DOHH2 (cell line): ENCODE data around the gene SPTBN4.

ENCODE experiments used
- EZH2phosphoT487 ChIP-seq: fragments of 200-600 bp; sonication (generic); IDR thresholded peaks from 2 replicates; pipeline ENCODE4 v1.6.1; 2017; ENCODE audit warnings: borderline replicate concordance, mild to moderate bottlenecking, antibody characterized with exemption, low read length, moderate library complexity, mixed read lengths
- TF ChIP-seq, protein P1 (sequence below): fragments of 200-600 bp; sonication (generic); IDR thresholded peaks from one replicate; pipeline ENCODE4 v1.5.1; 2014; ENCODE audit warnings: antibody characterized with exemption, mild to moderate bottlenecking, low read depth, low read length; ENCODE audit not compliant: poor library complexity, severe bottlenecking

DNA sequence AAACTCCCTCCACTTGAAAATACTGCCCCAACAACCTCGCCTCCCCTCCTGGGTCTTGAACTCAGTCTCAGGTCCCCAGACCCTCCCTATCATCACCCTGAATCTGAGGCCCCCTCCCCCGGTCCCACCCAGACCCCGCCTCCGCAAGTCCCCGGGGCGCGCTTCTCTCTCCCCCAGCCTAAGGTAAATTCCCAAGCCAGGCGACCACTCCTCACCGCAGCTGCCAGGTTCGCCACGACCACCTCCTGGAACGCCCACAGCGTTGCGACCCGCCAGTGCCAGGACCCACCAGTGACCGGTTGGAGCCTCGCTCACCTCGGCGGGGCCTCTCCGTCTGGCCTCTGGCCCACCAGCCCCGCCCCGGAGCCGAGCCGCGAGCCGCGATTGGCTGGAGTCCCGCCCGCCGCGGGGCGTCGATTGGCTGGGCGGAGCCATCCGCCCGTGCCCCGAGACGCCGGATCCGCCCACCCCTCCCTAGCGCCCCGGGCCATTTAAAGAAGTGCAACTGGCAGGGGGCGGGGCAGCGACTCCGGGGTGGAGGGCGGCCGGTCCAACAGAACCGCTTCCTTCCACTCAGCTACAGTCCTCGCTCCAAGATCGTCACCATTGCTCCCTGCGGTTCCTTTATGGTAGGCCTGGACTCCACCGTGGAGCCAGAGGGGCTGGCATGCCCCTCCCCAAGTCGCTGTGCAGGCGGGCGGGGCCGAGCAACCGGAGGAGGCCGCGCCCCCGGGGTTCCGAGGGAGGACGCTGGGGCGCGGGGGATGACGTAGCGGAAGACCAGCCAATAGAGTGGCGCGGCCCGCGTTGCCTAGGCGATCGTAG is 22.6 kb upstream of the SPTBN4 start, which contains the start of gene SERTAD3:
- TF ChIP-seq, protein P1, sequence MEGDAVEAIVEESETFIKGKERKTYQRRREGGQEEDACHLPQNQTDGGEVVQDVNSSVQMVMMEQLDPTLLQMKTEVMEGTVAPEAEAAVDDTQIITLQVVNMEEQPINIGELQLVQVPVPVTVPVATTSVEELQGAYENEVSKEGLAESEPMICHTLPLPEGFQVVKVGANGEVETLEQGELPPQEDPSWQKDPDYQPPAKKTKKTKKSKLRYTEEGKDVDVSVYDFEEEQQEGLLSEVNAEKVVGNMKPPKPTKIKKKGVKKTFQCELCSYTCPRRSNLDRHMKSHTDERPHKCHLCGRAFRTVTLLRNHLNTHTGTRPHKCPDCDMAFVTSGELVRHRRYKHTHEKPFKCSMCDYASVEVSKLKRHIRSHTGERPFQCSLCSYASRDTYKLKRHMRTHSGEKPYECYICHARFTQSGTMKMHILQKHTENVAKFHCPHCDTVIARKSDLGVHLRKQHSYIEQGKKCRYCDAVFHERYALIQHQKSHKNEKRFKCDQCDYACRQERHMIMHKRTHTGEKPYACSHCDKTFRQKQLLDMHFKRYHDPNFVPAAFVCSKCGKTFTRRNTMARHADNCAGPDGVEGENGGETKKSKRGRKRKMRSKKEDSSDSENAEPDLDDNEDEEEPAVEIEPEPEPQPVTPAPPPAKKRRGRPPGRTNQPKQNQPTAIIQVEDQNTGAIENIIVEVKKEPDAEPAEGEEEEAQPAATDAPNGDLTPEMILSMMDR = no peak
- no peak for TF ChIP-seq EZH2phosphoT487
